Measurements from ENCODE around the gene RIOX2. TPM values are rescaled to one million over a fixed set of nuclear protein-coding genes. Genes with fewer than 3 reads are reported as not detected.

Gene RIOX2
- total and polyA plus RNA-seq, 2 of the 8 experiments (the other 6 are each of a cell fraction or from before 2014, with no cell fraction given): 3.8 to 16.4 TPM

- H4K5ac ChIP-seq (ENCODE audit: insufficient read length, low read depth, low read length): no peak overlapping the region
- H3K4ac ChIP-seq (replicated peaks; ENCODE audit: insufficient read length, low read depth, low read length): no peak overlapping the region
- H3K14ac ChIP-seq (ENCODE audit: insufficient read length): no peak overlapping the region
- H2AFZ ChIP-seq (ENCODE audit: low read length): no peak overlapping the region
- CTCF ChIA-PET (ENCODE audit: partially characterized antibody): no interaction called here
- H3K27ac ChIP-seq (ENCODE audit: low read depth, low read length): no peak overlapping the region
- no peak overlapping the region for H2BK120ac ChIP-seq (replicated peaks; ENCODE audit: low read depth, low read length)
- no peak overlapping the region for H2BK15ac ChIP-seq (ENCODE audit: low read length)
- no peaks in the 10 kb centered on the region for H3K27me3 ChIP-seq (replicated peaks in 1 of 4; ENCODE audit: control insufficient read depth in 3 of 4, extremely low read depth in 1 of 4, insufficient read depth in 3 of 4, low read length in 3 of 4)
- H2BK12ac ChIP-seq (ENCODE audit: low read depth, low read length): no peak overlapping the region
- H3K4me1 ChIP-seq (replicated peaks in 1 of 4; ENCODE audit: control insufficient read depth in 3 of 4, insufficient read depth in 4 of 4, low read length in 3 of 4): no peaks in the 10 kb centered on the region
- H3K4me2 ChIP-seq (ENCODE audit: insufficient read depth in 1 of 2, low read depth in 2 of 2, low read length in 2 of 2): no peak overlapping the region
- no peak overlapping the region for H3K4me3 ChIP-seq (ENCODE audit: extremely low read depth in 1 of 4, insufficient read depth in 2 of 4, low read depth in 3 of 4, low read length in 4 of 4)
- no peak overlapping the region for H2BK5ac ChIP-seq (ENCODE audit: low read depth, low read length)
- no peak overlapping the region for H2AK5ac ChIP-seq (ENCODE audit: low read depth, low read length)
- no peak for TF ChIP-seq GTF2F1 (IDR thresholded peaks at IDR 0.05; ENCODE audit: borderline replicate concordance, low read depth, low read length)
- TF ChIP-seq CBX8 (IDR thresholded peaks at IDR 0.05; ENCODE audit: borderline replicate concordance, low read depth, low read length): no peak
- no peak for TF ChIP-seq SP4 (IDR thresholded peaks at IDR 0.05; ENCODE audit: low read length)
- TF ChIP-seq PHF8 (conservative IDR thresholded peaks at IDR 0.05; ENCODE audit: low read depth, low read length): no peak
- no peak for TF ChIP-seq FOSL1 (IDR thresholded peaks at IDR 0.05; ENCODE audit: insufficient read depth, low read depth, low read length)
- no peak for TF ChIP-seq RBBP5 (IDR thresholded peaks at IDR 0.05; ENCODE audit: borderline replicate concordance, low read depth, low read length)
- TF ChIP-seq GABPA (IDR thresholded peaks at IDR 0.05; ENCODE audit: borderline replicate concordance, insufficient read depth, low read length): no peak
- no peak for TF ChIP-seq HDAC6 (IDR thresholded peaks at IDR 0.05; ENCODE audit: low read depth, low read length)
- no peak for TF ChIP-seq BRCA1 (IDR thresholded peaks at IDR 0.05; ENCODE audit: low read depth, low read length)
- TF ChIP-seq RAD21 (IDR thresholded peaks at IDR 0.05 in 1 of 2, conservative IDR thresholded peaks at IDR 0.05 in 1 of 2; ENCODE audit: low read depth in 2 of 2, low read length in 2 of 2): no peak
- no peak for TF ChIP-seq POU5F1 (IDR thresholded peaks at IDR 0.05; ENCODE audit: low read depth, low read length)
- no peak for TF ChIP-seq EP300 (IDR thresholded peaks at IDR 0.05; ENCODE audit: borderline replicate concordance in 1 of 2, low read depth in 2 of 2, low read length in 2 of 2)
- TF ChIP-seq SP2 (IDR thresholded peaks at IDR 0.05; ENCODE audit: low read length): no peak
- TF ChIP-seq MAX (IDR thresholded peaks at IDR 0.05): no peak
- no peak for TF ChIP-seq POLR2A (IDR thresholded peaks at IDR 0.05; ENCODE audit: control extremely low read depth in 1 of 2, low read depth in 2 of 2, low read length in 2 of 2)
- no peaks in the 10 kb centered on the region for H3K79me1 ChIP-seq (ENCODE audit: low read depth, low read length)
- no peaks in the 10 kb centered on the region for H3K36me3 ChIP-seq (ENCODE audit: control insufficient read depth in 2 of 4, insufficient read depth in 4 of 4, low read length in 3 of 4)
- H3K56ac ChIP-seq (replicated peaks; ENCODE audit: insufficient read length, low read depth, low read length): no peak overlapping the region
- no peak overlapping the region for H3K23ac ChIP-seq (ENCODE audit: insufficient read length)
- no peak for FAIRE-seq
- POLR2A ChIA-PET (ENCODE audit: partially characterized antibody): no interaction called here
- no peaks in the 10 kb centered on the region for H4K20me1 ChIP-seq (replicated peaks in 1 of 2; ENCODE audit: control insufficient read depth in 1 of 2, insufficient read depth in 2 of 2, low read length in 2 of 2)
- no peak overlapping the region for H3K18ac ChIP-seq (ENCODE audit: extremely low read depth, low read length)
- no peak overlapping the region for H4K8ac ChIP-seq (ENCODE audit: extremely low read depth, insufficient read depth, low read length)
- H4K91ac ChIP-seq (replicated peaks; ENCODE audit: insufficient read length, low read length): no peak overlapping the region
- no peak for DNase-seq (ENCODE audit: low read depth in 1 of 2, low spot score in 2 of 2)
- H3K9me3 ChIP-seq (ENCODE audit: insufficient read depth in 2 of 2, low read depth in 1 of 2, low read length in 1 of 2): no peaks in the 10 kb centered on the region
- H3K9ac ChIP-seq (replicated peaks in 1 of 4; ENCODE audit: extremely low read depth in 1 of 4, low read depth in 3 of 4, low read length in 3 of 4): no peak overlapping the region
- no peaks in the 10 kb centered on the region; the same call in 1 of the 2 replicates for H3K23me2 ChIP-seq (ENCODE audit: low read depth, low read length)
- no peak overlapping the region for H2BK20ac ChIP-seq (ENCODE audit: low read length)
- H3K79me2 ChIP-seq (ENCODE audit: control insufficient read depth in 1 of 2, insufficient read depth in 2 of 2, low read length in 2 of 2): no peaks in the 10 kb centered on the region
Measured at GRCh38 chr3:97930018-97930417, 42.2 kb downstream of the RIOX2 start.
